CD4-positive, alpha-beta T cell treated with Interleukin-4 for 1 hour (primary cell): ENCODE measurements around the gene UNC79.
A peak's percentile ranks its signal among the peaks of the same experiment; 100 is the strongest.
"Not testable (repeated sequence)": the region's sequence is repeated elsewhere in the genome, so short reads cannot be mapped to it uniquely, and the experiment has no call there.

Source experiments
- DNase-seq, 2 donors: peaks; one replicate each; pipeline ENCODE4 v3.0.0-alpha.2; 2020 to 2022

The UNC79 gene

DNA sequence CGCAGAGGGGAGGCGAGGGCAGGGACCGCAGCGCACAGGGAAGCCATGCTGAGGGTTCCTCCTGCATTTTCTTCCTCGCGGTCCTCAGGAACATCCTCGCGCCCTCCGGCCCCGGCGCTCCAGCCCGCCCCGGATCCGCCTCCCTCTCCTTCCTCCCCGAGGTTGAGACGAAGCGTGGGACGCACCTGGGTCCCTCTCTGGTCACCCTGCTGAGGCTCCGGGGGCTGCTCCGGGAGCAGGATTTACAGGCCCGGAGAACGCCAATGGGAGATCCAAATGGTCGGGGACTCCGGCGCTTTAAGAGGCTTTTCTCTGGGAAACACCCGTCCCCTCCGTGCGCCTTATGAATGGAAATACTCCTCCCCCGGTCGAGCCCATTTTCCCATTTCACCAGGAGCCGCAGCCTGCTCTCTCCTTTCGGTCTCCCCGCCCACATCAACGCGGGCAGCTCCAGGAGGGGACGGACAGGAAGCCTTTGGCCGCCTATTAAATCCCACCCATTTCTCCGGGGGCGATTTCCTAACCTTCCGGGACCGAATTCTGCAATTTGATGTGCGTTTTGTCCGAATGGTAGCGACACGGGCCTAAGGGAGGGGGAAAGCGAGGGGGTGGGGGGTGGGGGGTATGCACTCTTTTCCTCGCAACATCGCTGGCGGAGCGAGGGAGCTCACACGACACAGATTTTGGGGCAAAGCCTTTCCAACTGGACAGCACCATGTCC lies at the start of gene UNC79:
Gene UNC79 (plus strand): TSS at position 625 of the 721 bp plus-strand sequence. CDS start 91 bp downstream, at position 716.
- no peak for DNase-seq

GRCh38 chr14:93381644-93382043 lies 49.1 kb upstream of the UNC79 start:
- no peak for DNase-seq

- not testable (repeated sequence) for DNase-seq
Measured at GRCh38 chr14:93384256-93384655, 46.5 kb upstream of the UNC79 start.

DNA sequence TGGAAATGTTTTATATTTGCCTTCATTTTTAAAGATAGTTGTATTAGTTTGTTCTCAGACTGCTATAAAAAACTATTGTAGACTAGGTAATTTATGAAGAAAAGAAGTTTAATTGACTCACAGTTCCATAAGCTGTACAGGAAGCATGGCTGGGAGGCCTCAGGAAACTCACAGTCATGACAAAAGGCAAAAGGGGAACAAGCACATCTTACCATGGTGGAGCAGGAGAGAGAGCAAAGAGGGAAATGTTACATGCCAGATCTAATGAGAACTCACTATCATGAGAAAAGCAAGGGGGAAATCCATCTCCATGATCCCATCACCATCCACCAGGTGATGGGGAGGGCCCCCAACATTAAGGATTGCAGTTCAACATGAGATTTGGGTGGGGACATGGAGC lies 35.5 kb upstream of the UNC79 start:
- peak in 1 of 2 donors; percentile 23 for DNase-seq

DNA sequence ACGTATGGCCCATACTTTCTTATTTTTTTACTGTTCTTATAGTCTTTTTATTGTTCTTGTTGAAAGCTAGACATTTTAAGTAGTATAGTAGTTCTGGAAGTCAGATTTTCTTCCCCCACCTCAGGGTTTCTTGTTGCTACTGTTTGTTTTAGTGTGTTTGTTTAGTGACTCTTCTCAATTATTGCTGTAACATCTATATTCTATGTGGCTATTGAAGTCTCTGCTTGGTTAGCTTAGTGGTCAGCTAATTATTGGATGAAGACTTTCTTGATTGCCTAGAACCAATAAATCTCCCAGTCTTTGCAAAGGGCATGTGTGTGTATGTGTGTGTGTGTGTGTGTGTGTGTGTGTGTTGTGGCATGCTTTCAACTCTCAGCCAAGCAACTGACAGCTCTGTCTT lies 34.3 kb upstream of the UNC79 start:
- no peak for DNase-seq

DNA sequence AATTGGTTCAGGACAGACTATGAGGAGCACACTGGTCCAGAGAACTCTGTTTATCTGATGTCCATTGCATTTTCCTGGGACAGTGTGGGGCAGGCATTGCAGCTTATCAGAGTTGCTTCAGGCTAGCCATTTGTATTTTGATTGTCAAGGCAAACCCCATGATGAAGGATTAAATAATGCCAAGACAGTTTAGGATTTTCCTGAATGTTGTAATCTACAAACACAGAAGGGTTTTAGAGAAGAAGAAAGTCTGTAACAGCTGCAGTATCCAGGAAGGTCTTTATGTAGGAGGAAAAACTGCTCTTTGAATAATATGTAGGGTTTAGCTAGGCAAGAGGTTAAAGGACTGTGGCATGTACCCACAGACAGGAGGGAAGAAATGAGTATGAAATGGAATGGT lies 32.2 kb upstream of the UNC79 start:
- no peak for DNase-seq

- no peak for DNase-seq
Measured at GRCh38 chr14:93402951-93403350, 27.8 kb upstream of the UNC79 start.

DNA sequence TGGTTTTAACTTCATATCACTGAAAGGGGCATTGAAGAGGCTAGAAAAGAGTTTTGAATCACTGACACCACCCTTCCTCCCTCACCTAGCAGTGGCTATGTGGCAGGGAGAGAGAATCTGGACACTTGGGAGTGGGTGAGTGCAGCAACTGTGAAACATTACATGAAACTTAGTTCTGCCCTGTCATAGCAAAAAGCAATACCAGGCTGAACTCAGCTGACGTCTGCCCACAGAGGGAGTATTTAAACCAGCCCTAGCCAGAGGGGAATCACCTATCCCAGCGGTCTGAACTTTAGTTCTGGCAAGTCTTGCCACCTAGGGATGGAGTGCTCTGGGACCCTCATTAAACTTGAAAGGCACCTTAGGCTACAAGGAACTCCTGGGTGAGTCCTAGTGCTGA lies 20.7 kb upstream of the UNC79 start:
- DNase-seq = no peak

DNA sequence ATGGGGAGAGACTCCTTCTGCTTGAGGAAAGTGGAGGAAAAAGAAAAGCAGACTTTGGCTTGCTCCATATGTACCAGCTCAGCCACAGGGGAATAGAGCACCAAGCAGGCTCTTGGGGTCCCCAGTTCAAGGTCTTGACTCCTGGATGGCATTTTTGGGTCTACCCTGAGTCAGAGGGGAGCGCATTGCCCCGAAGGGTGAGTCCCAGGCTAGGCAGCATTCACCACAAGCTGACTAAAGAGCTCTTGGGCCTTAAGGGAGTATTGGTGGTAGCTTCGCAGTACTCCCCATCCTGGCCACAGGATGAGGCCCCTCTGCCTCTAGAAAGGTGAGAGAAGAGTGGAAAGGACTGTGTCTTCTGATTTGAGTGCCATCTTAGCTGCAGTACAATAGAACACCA lies 19.8 kb upstream of the UNC79 start:
- no peak for DNase-seq

DNA sequence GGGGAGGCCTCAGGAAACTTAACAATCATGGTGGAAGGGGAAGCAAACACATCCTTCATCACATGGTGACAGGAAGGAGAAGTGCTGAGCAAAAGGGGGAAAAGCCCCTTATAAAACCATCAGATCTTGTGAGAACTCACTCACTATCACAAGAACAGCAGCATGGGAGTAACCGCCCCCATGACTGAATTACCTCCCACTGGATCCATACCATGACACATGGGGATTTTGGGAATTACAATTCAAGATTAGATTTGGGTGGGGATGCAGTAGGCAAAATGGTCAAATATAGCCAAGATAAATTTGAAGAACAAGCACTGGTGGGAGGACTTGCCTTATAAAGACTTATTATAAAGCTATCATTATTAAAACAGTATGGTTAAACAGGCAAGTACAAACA lies 5.6 kb upstream of the UNC79 start:
- not testable (repeated sequence) for DNase-seq

DNA sequence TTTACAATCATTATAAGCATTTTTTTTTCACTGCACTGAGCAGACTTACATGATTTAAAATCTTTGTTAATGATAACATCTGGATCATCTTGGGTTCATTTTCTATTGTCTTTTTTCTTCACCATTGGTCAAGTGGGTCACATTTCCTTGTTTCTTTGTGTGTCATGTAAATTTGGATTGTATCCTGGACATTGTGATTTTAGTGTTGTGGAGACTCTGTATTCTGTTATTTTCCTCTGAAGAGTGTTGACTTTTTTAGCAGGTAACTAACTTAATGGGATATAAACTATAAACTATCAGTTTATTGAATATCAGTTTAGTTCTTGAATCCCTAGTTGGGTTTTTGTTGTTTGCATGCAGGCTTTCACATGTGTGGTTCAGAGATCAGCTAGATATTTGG lies 4.0 kb upstream of the UNC79 start:
- no peak for DNase-seq

DNA sequence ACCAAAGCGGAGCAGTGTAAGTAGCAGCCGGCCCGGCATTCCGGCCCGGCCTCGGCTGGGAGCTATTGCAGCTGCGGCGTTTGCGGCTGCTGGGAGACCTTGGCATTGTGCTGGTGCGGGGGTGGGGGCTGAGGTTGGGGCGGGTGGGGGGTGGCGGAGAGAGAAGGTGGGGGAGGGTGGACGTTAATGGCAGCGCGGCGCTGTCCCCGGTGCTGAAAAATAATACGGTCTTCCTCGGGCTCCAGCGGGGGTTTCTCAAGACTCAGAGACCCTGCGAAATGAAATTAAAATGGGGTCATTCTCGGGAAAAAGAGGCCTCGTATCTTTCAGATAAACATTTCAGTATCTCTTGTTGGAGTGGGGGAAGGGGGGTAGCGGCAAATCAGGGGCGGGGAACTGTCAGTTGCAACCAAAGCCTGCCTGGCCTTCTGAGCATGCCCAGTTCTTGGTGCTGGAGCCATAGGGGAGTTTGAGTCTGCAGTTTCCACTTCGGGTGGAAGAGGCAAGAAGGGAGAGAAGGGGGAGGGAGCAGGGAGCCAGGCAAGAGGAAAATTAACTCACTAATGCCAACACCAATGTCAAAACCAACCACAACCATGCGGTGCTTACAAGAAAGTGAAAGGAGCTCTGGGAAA lies 414 bp downstream of the UNC79 start:
- DNase-seq = no peak

GRCh38 chr14:93454224-93454623 lies 23.5 kb downstream of the UNC79 start:
- no peak for DNase-seq

DNA sequence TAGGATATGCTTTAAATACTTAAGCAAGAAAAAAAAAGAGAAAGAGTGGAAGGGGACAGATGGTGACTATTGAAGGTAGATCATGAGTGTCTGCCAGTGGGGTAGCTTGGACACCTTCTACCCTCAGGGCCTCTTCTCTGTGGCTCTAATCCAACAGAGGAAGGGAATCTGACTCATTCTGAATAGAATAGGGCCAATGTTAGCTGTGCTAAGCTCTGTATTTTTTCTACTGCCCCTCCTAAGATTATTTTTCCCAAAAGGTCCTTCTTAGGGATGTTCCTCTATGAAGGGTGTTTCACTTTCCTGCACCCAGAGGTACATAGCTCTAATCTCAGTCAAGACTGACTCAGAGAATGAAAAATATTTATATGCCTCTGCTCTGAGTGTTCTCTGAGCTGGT lies 25.6 kb downstream of the UNC79 start:
- DNase-seq = no peak

DNA sequence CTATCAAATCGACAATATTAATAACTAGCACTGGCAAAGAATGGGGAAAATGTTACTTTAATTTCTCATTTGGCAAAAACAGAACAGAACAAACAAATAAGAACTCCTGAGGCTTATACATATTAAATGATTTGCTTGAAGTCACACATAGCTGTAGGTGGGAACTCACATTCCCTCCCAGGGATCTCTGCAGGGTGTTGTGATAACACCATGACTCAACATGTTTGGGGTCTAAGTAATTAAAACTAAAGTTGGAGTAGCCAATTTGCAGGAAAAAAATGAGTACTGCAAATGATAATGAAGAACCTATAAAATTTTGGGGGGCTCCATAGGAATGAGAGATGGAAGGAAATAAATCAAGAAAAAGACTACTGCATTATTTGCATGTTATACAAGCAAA lies 27.5 kb downstream of the UNC79 start:
- DNase-seq = no peak

GRCh38 chr14:93462479-93462878 lies 31.7 kb downstream of the UNC79 start:
- DNase-seq = no peak

DNA sequence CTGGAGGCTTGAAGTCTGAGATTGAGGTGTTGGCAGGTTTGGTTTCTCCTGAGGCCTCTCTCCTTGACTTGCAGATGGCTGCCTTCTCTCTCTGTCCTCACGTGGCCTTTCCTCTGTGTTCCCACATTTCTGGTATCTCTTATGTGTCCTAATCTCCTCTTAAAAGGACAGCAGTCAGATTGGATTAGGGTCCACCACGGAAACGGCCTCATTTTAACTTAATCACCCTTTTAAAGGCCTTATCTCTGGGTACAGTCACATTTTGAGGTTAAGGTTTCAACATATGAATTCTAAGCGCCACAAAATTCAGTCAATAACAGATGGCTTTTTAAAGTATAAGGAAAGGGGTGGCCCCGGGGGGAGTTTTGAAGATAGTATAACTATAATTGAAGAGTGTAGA lies 33.5 kb downstream of the UNC79 start:
- no peak for DNase-seq

DNA sequence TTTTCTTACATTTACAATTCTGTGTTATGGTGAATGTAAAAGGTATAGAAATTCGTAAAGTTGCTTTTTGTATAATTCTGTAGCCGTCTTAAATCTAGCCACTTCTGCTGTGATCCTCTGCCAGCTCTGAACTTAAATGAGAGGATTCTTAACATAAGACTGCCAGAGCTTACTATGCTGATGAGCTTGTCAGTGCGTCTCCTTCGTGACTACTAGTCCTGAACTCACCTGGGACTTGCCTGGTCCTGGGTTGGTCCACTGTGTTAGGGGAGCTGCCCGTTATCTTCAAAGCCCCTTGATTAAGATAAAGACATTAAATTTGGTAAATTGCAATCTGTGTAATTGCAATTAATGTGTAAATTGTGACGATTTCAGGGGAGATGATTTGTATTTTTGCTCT lies 44.7 kb downstream of the UNC79 start:
- DNase-seq = no peak

- no peak for DNase-seq
Measured at GRCh38 chr14:93476305-93476704, 45.6 kb downstream of the UNC79 start.

DNA sequence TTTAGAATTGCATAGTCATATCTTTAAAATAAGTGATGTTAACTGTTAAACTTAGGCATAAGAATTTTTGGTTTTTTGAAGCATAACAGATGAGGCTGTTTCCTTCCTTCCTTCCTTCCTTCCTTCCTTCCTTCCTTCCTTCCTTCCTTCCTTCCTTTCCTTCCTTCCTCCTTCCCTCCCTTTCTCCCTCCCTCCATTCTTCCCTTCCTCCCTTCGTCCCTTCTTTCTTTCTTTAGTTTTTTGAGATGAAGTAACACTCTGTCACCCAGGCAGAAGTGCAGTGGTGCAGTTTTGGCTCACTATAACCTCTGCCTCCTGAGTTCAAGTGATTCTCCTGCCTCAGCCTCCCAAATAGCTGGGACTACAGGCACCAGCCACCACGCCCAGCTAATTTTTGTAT lies 48.3 kb downstream of the UNC79 start:
- DNase-seq = not testable (repeated sequence)

DNA sequence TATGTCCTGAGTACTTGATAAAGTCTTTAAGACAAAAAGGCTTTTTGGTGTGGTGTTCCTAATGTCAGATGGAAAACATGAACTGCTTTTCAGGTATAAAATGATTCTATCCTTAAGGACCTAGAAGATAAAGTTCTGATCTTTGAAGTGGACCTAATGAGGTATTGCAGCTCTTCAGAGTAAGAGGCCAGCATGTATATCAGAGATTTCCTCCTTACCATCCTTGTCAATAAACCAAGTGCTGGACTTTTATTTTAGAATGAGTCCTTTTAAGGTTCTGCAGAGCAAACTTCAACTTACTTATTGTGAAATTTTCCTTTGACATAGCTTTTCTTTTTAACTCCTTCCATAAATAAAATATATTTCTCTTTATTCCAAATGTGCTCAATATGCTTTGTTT lies 50.1 kb downstream of the UNC79 start:
- no peak for DNase-seq

DNA sequence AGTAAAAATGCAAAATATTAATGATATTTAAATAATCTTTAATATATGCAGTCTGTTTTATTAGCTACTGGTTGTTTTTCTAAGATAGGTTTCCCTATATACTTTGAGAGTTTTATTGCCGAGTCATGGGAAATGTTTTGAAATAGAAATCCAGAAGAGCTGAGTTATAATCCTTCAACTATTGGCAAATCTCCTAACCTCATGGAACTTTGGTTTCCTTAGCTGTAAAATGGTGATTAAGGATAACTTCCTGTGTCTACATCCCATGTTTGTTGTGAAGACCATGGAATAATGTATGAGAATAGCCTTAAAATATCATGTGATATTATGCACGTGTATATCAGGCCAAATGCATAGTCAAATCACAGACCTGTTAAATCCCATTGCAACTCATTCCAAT lies 51.0 kb downstream of the UNC79 start:
- DNase-seq = no peak

GRCh38 chr14:93490001-93490400 lies 59.3 kb downstream of the UNC79 start:
- no peak for DNase-seq

DNA sequence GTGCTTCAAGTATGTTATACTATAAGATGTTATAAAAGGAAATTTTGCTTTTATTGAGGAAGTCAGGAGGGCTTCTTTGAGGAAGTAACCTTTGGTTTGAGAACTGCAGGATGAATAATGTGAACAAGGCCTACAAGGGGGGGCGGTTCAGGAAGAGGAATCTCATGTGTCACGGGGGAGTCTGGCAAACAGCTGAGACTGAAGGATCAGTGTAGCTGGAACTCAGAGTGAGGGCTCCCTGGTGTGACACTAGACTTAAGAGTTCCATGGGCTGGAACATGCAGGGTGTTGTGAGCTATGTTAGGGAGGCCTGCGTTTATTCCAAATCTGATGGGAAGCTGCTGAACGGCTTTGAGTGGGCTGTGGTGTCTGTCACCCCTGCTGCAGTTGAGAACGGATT lies 62.3 kb downstream of the UNC79 start:
- no peak for DNase-seq

DNA sequence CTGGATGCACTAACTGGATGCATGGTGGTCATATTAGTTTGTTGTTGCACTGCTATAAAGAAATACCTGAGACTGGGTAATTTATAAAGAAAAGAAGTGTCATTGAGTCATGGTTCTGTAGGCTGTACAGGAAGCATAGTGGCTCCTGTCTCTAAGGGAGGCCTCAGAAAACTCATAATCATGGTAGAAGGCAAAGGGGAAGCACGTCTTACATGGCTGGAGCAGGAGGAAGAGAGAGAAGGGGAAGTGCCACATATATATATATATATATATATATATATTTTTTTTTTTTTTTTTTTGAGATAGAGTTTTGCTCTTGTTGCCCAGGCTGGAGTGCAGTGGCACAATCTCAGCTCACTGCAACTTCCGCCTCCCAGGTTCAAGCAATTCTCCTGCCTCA lies 62.9 kb downstream of the UNC79 start:
- DNase-seq = not testable (repeated sequence)
